ENCODE measurements around the gene TRIM40. TPM values are rescaled to one million over a fixed set of nuclear protein-coding genes. Genes with fewer than 3 reads are reported as not detected.

TRIM40 gene
- total RNA-seq, 8 experiments from 2014 or later, result 0.22 to 1.3 (median 0.50) TPM; not detected in 4

- Histone ChIP-seq H3K4me3 (no peak overlapping the region), H3K27ac (no peak overlapping the region), H3K4me1 (replicated peaks in 1 of 2) (no peaks in the 10 kb centered on the region)
- ATAC-seq (replicated peaks in 6 of 8), result no peak
- 0 to 86% (median 47%) methylated on average over 1 to 2 of the region's 2 CpGs; no CpG with 5 or more reads in 1 of the 10 experiments for WGBS, 10 experiments
- in situ Hi-C loops (cut with MboI; ENCODE audit: low pct_unique_long_range_greater_than_20kb in 2 of 9, low sequenced_read_pairs in 9 of 9, unreplicated experiment in 9 of 9), result loop anchor here in 2 of 9 experiments (25.0 kb wide), 1 partner anchor 306 kb away; the partner anchor contains the start of gene HLA-G (in 2 of the 2)
Measured at GRCh38 chr6:30143780-30144179, 7.8 kb downstream of the TRIM40 start.

- in situ Hi-C loops (cut with MboI; ENCODE audit: low pct_unique_long_range_greater_than_20kb in 2 of 9, low sequenced_read_pairs in 9 of 9, unreplicated experiment in 9 of 9), result loop anchor here in 2 of 9 experiments (25.0 kb wide), 1 partner anchor 308 kb away; the partner anchor contains the start of gene HLA-G (in 2 of the 2)
- WGBS, 10 experiments, result 8 to 75% (median 60%) methylated on average over 2 to 6 of the region's 6 CpGs; no CpG with 5 or more reads in 1 of the 10 experiments
- H3K27ac ChIP-seq, result no peak overlapping the region
Measured at GRCh38 chr6:30144811-30145210, 8.9 kb downstream of the TRIM40 start.

GRCh38 chr6:30145818-30146217 lies 9.9 kb downstream of the TRIM40 start:
- Histone ChIP-seq H3K27ac (no peak overlapping the region), H3K4me1 (replicated peaks in 1 of 2) (no peaks in the 10 kb centered on the region), H3K4me3 (no peak overlapping the region)
- in situ Hi-C loops (cut with MboI; ENCODE audit: low pct_unique_long_range_greater_than_20kb in 2 of 9, low sequenced_read_pairs in 9 of 9, unreplicated experiment in 9 of 9), result loop anchor here in 2 of 9 experiments (25.0 kb wide), 1 partner anchor 309 kb away; the partner anchor contains the start of gene HLA-G (in 2 of the 2)
- 0 to 43% (median 30%) methylated on average over 1 to 6 of the region's 7 CpGs; no CpG with 5 or more reads in 3 of the 10 experiments for WGBS, 10 experiments
- no peak for ATAC-seq (replicated peaks in 6 of 8)

More at GRCh38 chr6:30144811-30145210, 8.9 kb downstream of the TRIM40 start:
- Histone ChIP-seq H3K4me1 (replicated peaks in 1 of 2) (no peaks in the 10 kb centered on the region), H3K4me3 (no peak overlapping the region)
- ATAC-seq (replicated peaks in 6 of 8), result no peak

DNA sequence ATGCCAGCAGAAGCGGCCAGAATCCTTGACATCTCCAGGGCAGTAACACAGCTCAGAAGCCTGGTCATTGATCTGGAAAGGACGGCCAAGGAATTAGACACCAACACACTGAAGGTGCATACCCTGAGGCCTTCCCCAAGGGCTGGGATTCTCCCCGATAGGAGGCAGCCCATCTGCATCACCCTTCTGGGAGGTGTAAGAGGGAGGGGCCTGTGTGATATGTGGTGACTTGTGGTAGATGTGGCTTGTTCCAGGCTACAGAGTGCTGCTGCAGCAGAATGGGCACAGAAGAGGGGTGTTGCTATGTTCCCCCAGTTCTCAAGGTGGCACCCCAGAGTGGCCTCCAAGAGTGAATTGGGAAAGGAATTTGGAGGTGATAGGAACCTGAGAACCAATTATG lies 11.2 kb downstream of the TRIM40 start:
- Histone ChIP-seq H3K4me3 (no peak overlapping the region), H3K27ac (no peak overlapping the region), H3K4me1 (replicated peaks in 1 of 2) (no peaks in the 10 kb centered on the region)
- no peak for ATAC-seq (replicated peaks in 6 of 8)
- WGBS, 10 experiments, result 20 to 60% (median 60%) methylated on average over 1 to 3 of the region's 3 CpGs; no CpG with 5 or more reads in 7 of the 10 experiments
- in situ Hi-C loops (cut with MboI; ENCODE audit: low pct_unique_long_range_greater_than_20kb in 2 of 9, low sequenced_read_pairs in 9 of 9, unreplicated experiment in 9 of 9), result loop anchor here in 2 of 9 experiments (25.0 kb wide), 1 partner anchor 310 kb away; the partner anchor contains the start of gene HLA-G (in 2 of the 2)

DNA sequence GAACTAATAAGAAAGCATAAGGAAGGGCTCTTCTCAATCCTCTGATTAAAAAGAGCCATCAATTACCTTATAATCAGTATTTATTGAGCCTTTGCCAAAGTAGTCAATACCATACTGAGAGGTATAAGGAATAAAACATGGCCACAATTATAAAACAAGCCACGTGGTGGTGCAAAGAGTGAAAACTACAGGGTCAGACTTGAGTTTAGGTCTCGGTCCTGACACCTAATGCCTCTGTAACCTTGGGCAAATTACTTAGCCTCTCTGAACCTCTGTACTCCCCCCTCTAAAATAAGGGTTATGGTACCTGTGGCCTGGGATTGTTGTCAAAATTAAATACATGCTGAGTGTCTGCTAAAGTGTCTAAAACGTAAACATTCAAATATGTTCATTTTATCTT lies 13.3 kb downstream of the TRIM40 start:
- WGBS, 10 experiments, result 25 to 100% (median 43%) methylated on average over 1 to 3 of the region's 3 CpGs; no CpG with 5 or more reads in 3 of the 10 experiments

DNA sequence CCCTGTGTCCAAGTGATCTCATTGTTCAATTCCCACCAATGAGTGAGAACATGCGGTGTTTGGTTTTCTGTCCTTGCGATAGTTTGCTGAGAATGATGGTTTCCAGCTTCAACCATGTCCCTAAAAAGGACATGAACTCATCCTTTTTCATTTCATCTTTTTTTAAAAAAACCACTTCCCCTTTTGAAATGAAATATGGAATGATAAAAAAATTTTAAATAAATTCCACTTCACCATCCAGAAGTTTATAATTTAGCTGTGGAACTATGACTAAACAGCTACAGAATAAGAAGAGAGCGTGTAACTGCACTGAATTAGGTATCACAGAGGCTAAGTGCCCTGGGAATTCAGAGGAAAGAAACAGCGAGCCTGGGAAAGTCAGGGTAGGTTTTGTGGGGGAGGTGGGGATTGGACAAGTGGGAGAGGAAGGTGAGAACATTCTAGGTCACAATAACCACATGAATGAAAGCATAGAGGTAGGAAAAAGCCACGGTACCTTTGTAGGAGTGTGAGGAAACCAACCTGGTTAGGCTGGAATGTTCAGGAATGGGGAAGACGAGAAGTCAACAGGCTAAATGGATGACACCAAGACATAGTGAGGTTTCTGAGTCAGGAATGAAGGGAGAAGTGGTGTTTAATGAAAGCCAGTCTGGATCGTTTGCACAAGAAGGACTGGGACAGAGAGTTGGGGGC lies 14.1 kb downstream of the TRIM40 start:
- H3K4me1 ChIP-seq (replicated peaks in 1 of 2), result no peaks in the 10 kb centered on the region
- H3K4me3 ChIP-seq, result no peak overlapping the region
- in situ Hi-C loops (cut with MboI; ENCODE audit: low pct_unique_long_range_greater_than_20kb in 2 of 9, low sequenced_read_pairs in 9 of 9, unreplicated experiment in 9 of 9), result loop anchor here in 2 of 9 experiments (25.0 kb wide), 1 partner anchor 313 kb away; the partner anchor contains the start of gene HLA-G (in 2 of the 2)
- no peak for ATAC-seq (replicated peaks in 6 of 8)
- 0 to 85% (median 43%) methylated on average over 1 to 7 of the region's 7 CpGs; no CpG with 5 or more reads in 1 of the 10 experiments for WGBS, 10 experiments
- H3K27ac ChIP-seq, result no peak overlapping the region

More for the DNA sequence above, 13.3 kb downstream of the TRIM40 start:
- H3K4me3 ChIP-seq, result no peak overlapping the region
- no peaks in the 10 kb centered on the region for H3K4me1 ChIP-seq (replicated peaks in 1 of 2)
- in situ Hi-C loops (cut with MboI; ENCODE audit: low pct_unique_long_range_greater_than_20kb in 2 of 9, low sequenced_read_pairs in 9 of 9, unreplicated experiment in 9 of 9), result loop anchor here in 2 of 9 experiments (25.0 kb wide), 1 partner anchor 312 kb away; the partner anchor contains the start of gene HLA-G (in 2 of the 2)
- no peak for ATAC-seq (replicated peaks in 6 of 8)
- no peak overlapping the region for H3K27ac ChIP-seq

DNA sequence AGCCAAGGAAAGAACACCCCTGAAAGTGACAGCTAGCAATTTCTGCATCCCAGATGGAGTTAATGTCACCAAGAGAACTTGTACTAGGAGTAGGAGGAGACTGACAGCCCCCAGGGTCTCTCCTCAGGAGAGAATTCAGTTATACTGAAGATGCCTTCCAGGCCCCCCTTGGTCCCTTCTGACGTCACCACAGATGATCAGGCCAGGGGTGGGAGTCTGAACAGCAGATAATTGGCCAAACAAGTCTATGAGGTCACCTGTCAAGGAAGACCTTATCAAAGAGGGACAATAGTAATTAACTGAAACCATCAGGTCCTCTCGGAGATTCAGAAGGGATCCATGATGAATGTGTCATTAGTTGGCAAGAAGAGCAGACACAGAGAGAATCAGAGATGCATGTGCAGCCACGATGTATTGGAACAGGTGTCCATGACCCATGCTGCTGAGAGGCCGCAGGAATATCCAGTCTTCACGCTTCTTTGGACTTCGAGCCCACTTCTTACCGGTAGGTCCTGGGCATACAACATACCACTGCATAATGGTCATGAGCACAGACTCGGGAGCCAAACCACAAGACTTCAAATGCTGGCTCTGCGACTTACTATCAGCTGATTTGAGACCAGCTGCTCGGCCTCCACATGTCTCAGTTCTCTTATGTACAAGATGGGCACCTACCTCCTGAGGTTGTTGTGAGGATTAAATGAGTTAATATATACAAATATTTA lies 14.9 kb downstream of the TRIM40 start:
- in situ Hi-C loops (cut with MboI; ENCODE audit: low pct_unique_long_range_greater_than_20kb in 2 of 9, low sequenced_read_pairs in 9 of 9, unreplicated experiment in 9 of 9), result no loop called here
- no peak for ATAC-seq (replicated peaks in 6 of 8)

DNA sequence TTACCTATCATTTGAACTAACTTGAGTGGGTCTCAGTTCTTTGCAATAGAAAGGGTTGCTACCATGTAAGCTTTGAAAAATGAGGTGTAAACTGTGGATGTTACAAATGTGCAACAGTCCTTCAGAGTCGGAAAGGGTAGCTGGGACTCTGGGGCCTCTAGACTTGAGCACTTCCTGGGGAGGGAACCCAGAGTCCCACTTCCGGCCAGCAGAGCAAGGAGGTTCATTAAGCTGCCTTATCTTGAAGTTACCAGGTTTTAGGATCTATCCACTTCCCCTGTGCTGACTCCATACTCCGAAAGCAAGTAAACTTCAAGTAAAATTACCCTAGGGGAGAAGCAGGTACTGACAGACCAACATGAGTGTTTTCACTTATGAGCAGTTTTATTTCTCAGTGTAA lies 15.6 kb downstream of the TRIM40 start:
- in situ Hi-C loops (cut with MboI; ENCODE audit: low pct_unique_long_range_greater_than_20kb in 2 of 9, low sequenced_read_pairs in 9 of 9, unreplicated experiment in 9 of 9), result no loop called here
- no peak for ATAC-seq (replicated peaks in 6 of 8)
- 50 to 100% (median 77%) methylated on average over 1 to 3 of the region's 3 CpGs; no CpG with 5 or more reads in 4 of the 10 experiments for WGBS, 10 experiments
- Histone ChIP-seq H3K4me3 (no peak overlapping the region), H3K27ac (no peak overlapping the region), H3K4me1 (replicated peaks in 1 of 2) (no peaks in the 10 kb centered on the region)

More for the DNA sequence above, 14.9 kb downstream of the TRIM40 start:
- Histone ChIP-seq H3K4me3 (no peak overlapping the region), H3K4me1 (replicated peaks in 1 of 2) (no peaks in the 10 kb centered on the region), H3K27ac (no peak overlapping the region)
- WGBS, 10 experiments, result 60 to 93% (median 68%) methylated on average over 2 to 9 of the region's 10 CpGs; no CpG with 5 or more reads in 2 of the 10 experiments

- H3K27ac ChIP-seq, result no peak overlapping the region
- no peaks in the 10 kb centered on the region for H3K4me1 ChIP-seq (replicated peaks in 1 of 2)
- in situ Hi-C loops (cut with MboI; ENCODE audit: low pct_unique_long_range_greater_than_20kb in 2 of 9, low sequenced_read_pairs in 9 of 9, unreplicated experiment in 9 of 9), result no loop called here
- 30 to 75% (median 59%) methylated on average over 2 to 4 of the region's 4 CpGs; no CpG with 5 or more reads in 1 of the 10 experiments for WGBS, 10 experiments
- H3K4me3 ChIP-seq, result no peak overlapping the region
- ATAC-seq (replicated peaks in 6 of 8), result no peak
Measured at GRCh38 chr6:30152016-30152673, 16.2 kb downstream of the TRIM40 start.

- no peak overlapping the region for H3K4me3 ChIP-seq
- ATAC-seq (replicated peaks in 6 of 8), result no peak
- no peaks in the 10 kb centered on the region for H3K4me1 ChIP-seq (replicated peaks in 1 of 2)
- in situ Hi-C loops (cut with MboI; ENCODE audit: low pct_unique_long_range_greater_than_20kb in 2 of 9, low sequenced_read_pairs in 9 of 9, unreplicated experiment in 9 of 9), result no loop called here
- WGBS, 10 experiments, result 74 to 90% (median 80%) methylated on average over 1 to 3 of the region's 3 CpGs; no CpG with 5 or more reads in 6 of the 10 experiments
- no peak overlapping the region for H3K27ac ChIP-seq
Measured at GRCh38 chr6:30152910-30153610, 17.1 kb downstream of the TRIM40 start.

GRCh38 chr6:30154061-30154460 lies 18.1 kb downstream of the TRIM40 start:
- no peaks in the 10 kb centered on the region for H3K4me1 ChIP-seq (replicated peaks in 1 of 2)
- ATAC-seq (replicated peaks in 6 of 8), result no peak
- in situ Hi-C loops (cut with MboI; ENCODE audit: low pct_unique_long_range_greater_than_20kb in 2 of 9, low sequenced_read_pairs in 9 of 9, unreplicated experiment in 9 of 9), result no loop called here
- H3K27ac ChIP-seq, result no peak overlapping the region
- no peak overlapping the region for H3K4me3 ChIP-seq
- WGBS, 10 experiments, result 40 to 100% (median 100%) methylated on average over 1 to 2 of the region's 17 CpGs; no CpG with 5 or more reads in 7 of the 10 experiments
